ENCODE measurements around the gene GINS2.

GRCh38 chr16:85667261-85667660, 21.5 kb downstream of the GINS2 start:
- TF ChIP-seq CTCF (IDR thresholded peaks at IDR 0.05; ENCODE audit: low read length) (no peak), EZH2 (IDR thresholded peaks at IDR 0.05; ENCODE audit: borderline replicate concordance, low read length) (no peak)

Data from OCI-LY1 (cell line).